Measurements from ENCODE around the gene NAXE. TPM values are rescaled to one million over a fixed set of nuclear protein-coding genes. Genes with fewer than 3 reads are reported as not detected.

Gene NAXE
- total and polyA plus RNA-seq, 2 of the 13 experiments (the other 11 are each of a cell fraction or from before 2014, with no cell fraction given), result 39.4 to 59.4 TPM

DNA sequence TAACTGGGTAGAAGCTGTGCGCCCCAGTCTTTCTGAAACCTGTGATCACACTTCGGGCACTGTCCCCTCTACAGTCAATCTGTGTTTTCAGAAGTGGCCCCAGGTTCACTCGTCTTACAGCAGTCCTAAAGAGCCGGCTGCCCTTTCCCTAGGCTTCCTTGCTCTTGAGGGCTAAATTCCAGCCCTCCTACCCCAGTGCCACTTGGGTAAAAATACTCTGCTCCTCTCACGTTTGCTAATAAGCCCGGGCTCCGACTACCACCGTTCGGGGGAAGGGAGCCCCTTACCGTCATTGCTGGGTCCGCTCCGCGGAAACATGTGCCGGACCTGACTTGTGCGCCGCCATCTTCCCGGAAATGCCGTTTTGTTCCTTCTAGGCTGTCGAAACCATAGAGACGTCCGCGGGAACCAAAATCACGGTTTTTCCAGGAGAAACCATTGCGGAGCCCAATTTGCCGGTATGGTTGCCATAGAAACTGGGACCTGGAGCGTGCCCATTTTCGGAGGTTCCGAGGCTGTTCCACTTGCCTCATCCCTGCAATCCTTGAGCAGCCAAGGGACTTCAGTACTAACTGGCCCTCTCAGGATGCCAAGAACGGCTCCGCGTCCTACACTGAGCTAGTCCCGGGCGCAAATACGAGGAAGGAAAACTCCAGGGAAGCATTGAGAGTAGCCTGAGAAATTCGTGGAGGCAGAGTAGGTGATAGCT is 9.7 kb downstream of the NAXE start, which contains the start of gene GPATCH4 (continued):
- TF ChIP-seq MEF2D (CRISPR knock-in tag; IDR thresholded peaks at IDR 0.05), result peak; percentile 1; the same call in 1 of the 2 replicates
- TF ChIP-seq HNRNPL (IDR thresholded peaks at IDR 0.05; ENCODE audit: low read depth, low read length), result no peak
- TF ChIP-seq POLR2AphosphoS2 (IDR thresholded peaks at IDR 0.05; ENCODE audit: low read depth, low read length), result no peak
- peak; percentile 29; the same call in 1 of the 2 replicates for TF ChIP-seq ZZZ3 (CRISPR knock-in tag; IDR thresholded peaks at IDR 0.05; ENCODE audit: borderline replicate concordance)
- TF ChIP-seq ZNF326 (CRISPR knock-in tag; IDR thresholded peaks at IDR 0.05; ENCODE audit: borderline replicate concordance), result no peak
- no peak for TF ChIP-seq ZKSCAN1 (IDR thresholded peaks at IDR 0.05; ENCODE audit: low read length)
- TF ChIP-seq HIVEP1 (CRISPR knock-in tag; IDR thresholded peaks at IDR 0.05), result peak; percentile 70; the same call in 1 of the 2 replicates
- no peak; the same call in 1 of the 2 replicates for TF ChIP-seq RARA (CRISPR knock-in tag; IDR thresholded peaks at IDR 0.05)
- TF ChIP-seq PHF21A (CRISPR knock-in tag; IDR thresholded peaks at IDR 0.05), result peak; percentile 83
- no peak for TF ChIP-seq KDM6A (CRISPR knock-in tag; IDR thresholded peaks at IDR 0.05; ENCODE audit: low read depth)
- TF ChIP-seq, protein P1, sequence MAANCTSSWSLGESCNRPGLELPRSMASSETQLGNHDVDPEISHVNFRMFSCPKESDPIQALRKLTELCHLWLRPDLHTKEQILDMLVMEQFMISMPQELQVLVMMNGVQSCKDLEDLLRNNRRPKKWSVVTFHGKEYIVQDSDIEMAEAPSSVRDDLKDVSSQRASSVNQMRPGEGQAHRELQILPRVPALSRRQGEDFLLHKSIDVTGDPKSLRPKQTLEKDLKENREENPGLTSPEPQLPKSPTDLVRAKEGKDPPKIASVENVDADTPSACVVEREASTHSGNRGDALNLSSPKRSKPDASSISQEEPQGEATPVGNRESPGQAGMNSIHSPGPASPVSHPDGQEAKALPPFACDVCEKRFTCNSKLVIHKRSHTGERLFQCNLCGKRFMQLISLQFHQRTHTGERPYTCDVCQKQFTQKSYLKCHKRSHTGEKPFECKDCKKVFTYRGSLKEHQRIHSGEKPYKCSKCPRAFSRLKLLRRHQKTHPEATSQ (CRISPR knock-in tag; IDR thresholded peaks at IDR 0.05; ENCODE audit: borderline replicate concordance), result 0 out of 2 replicates have a peak, but pooled peaks have one; percentile 26
- TF ChIP-seq YY1 (IDR thresholded peaks at IDR 0.05; ENCODE audit: insufficient read depth, insufficient replicate concordance, low read depth, low read length), result peak; percentile 98
- TF ChIP-seq ZNF589 (CRISPR knock-in tag; conservative IDR thresholded peaks at IDR 0.05), result peak; percentile 49; the same call in 1 of the 2 replicates
- peak; percentile 98 for TF ChIP-seq MYC (CRISPR knock-in tag; IDR thresholded peaks at IDR 0.05; ENCODE audit: borderline replicate concordance)
- 0 out of 2 replicates have a peak, but pooled peaks have one; percentile 55 for TF ChIP-seq ZMYM4 (CRISPR knock-in tag; IDR thresholded peaks at IDR 0.05)
- 0 out of 2 replicates have a peak, but pooled peaks have one; percentile 36 for TF ChIP-seq ZFP37 (CRISPR knock-in tag; IDR thresholded peaks at IDR 0.05; ENCODE audit: borderline replicate concordance)
- TF ChIP-seq, protein P2, sequence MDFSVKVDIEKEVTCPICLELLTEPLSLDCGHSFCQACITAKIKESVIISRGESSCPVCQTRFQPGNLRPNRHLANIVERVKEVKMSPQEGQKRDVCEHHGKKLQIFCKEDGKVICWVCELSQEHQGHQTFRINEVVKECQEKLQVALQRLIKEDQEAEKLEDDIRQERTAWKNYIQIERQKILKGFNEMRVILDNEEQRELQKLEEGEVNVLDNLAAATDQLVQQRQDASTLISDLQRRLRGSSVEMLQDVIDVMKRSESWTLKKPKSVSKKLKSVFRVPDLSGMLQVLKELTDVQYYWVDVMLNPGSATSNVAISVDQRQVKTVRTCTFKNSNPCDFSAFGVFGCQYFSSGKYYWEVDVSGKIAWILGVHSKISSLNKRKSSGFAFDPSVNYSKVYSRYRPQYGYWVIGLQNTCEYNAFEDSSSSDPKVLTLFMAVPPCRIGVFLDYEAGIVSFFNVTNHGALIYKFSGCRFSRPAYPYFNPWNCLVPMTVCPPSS (IDR thresholded peaks at IDR 0.05), result no peak
- peak; percentile 92 for TF ChIP-seq HOXA3 (CRISPR knock-in tag; IDR thresholded peaks at IDR 0.05)
- TF ChIP-seq ZNF629 (CRISPR knock-in tag; conservative IDR thresholded peaks at IDR 0.05), result peak; percentile 70; the same call in 1 of the 2 replicates
- TF ChIP-seq ZFP36L2 (CRISPR knock-in tag; IDR thresholded peaks at IDR 0.05), result 0 out of 2 replicates have a peak, but pooled peaks have one; percentile 64
- TF ChIP-seq SSRP1 (CRISPR knock-in tag; IDR thresholded peaks at IDR 0.05), result no peak
- TF ChIP-seq, protein P3, sequence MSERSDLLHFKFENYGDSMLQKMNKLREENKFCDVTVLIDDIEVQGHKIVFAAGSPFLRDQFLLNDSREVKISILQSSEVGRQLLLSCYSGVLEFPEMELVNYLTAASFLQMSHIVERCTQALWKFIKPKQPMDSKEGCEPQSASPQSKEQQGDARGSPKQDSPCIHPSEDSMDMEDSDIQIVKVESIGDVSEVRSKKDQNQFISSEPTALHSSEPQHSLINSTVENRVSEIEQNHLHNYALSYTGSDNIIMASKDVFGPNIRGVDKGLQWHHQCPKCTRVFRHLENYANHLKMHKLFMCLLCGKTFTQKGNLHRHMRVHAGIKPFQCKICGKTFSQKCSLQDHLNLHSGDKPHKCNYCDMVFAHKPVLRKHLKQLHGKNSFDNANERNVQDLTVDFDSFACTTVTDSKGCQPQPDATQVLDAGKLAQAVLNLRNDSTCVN (CRISPR knock-in tag; IDR thresholded peaks at IDR 0.05; ENCODE audit: borderline replicate concordance), result 0 out of 2 replicates have a peak, but pooled peaks have one; percentile 42
- TF ChIP-seq NFKB2 (CRISPR knock-in tag; IDR thresholded peaks at IDR 0.05; ENCODE audit: borderline replicate concordance), result peak; percentile 44
- TF ChIP-seq SKI (IDR thresholded peaks at IDR 0.05; ENCODE audit: partially characterized antibody), result no peak

Data from HepG2 (cell line).